HG02610 (cell line): Measurements from ENCODE around the gene POLK.
"Not testable (repeated sequence)": the region's sequence is repeated elsewhere in the genome, so short reads cannot be mapped to it uniquely, and the experiment has no call there.

ENCODE experiments used
- ATAC-seq: cut with Tn5 transposase; IDR thresholded peaks from one replicate; pipeline ENCODE4 v1.9.1; 2021; ENCODE audit warnings: mild to moderate bottlenecking, moderate library complexity; ENCODE audit not compliant: unreplicated experiment

Gene POLK

GRCh38 chr5:75546830-75547229 lies 35.1 kb downstream of the POLK start:
- ATAC-seq, result no peak

- ATAC-seq, result no peak
Observed at GRCh38 chr5:75547812-75548211, 36.1 kb downstream of the POLK start.

GRCh38 chr5:75550597-75550996 lies 38.9 kb downstream of the POLK start:
- ATAC-seq, result no peak

GRCh38 chr5:75551471-75551870 lies 39.8 kb downstream of the POLK start:
- no peak for ATAC-seq

- ATAC-seq, result no peak
Observed at GRCh38 chr5:75552764-75553163, 41.1 kb downstream of the POLK start.

- no peak for ATAC-seq
Observed at GRCh38 chr5:75553358-75553757, 41.7 kb downstream of the POLK start.

- ATAC-seq, result no peak
Observed at GRCh38 chr5:75558221-75558620, 46.5 kb downstream of the POLK start.

- no peak for ATAC-seq
Observed at GRCh38 chr5:75558981-75559632, 47.4 kb downstream of the POLK start.

- ATAC-seq, result not testable (repeated sequence)
Observed at GRCh38 chr5:75560655-75561054, 49.0 kb downstream of the POLK start.

GRCh38 chr5:75565991-75566709 lies 54.5 kb downstream of the POLK start:
- peak; percentile 8 for ATAC-seq

- ATAC-seq, result peak; percentile 78
Observed at GRCh38 chr5:75566710-75567309, 55.1 kb downstream of the POLK start.

GRCh38 chr5:75567710-75568109 lies 56.0 kb downstream of the POLK start:
- peak; percentile 39 for ATAC-seq

- ATAC-seq, result peak; percentile 30
Observed at GRCh38 chr5:75568202-75568601, 56.5 kb downstream of the POLK start.

- ATAC-seq, result no peak
Observed at GRCh38 chr5:75571547-75571946, 59.9 kb downstream of the POLK start.

GRCh38 chr5:75574791-75575190 lies 63.1 kb downstream of the POLK start:
- ATAC-seq, result peak; percentile 3

- ATAC-seq, result not testable (repeated sequence)
Observed at GRCh38 chr5:75578280-75578679, 66.6 kb downstream of the POLK start.

- no peak for ATAC-seq
Observed at GRCh38 chr5:75584641-75585040, 73.0 kb downstream of the POLK start.

GRCh38 chr5:75588666-75589065 lies 77.0 kb downstream of the POLK start:
- no peak for ATAC-seq

GRCh38 chr5:75600535-75600934 lies 88.8 kb downstream of the POLK start:
- ATAC-seq, result no peak

GRCh38 chr5:75601567-75601966 lies 89.9 kb downstream of the POLK start:
- no peak for ATAC-seq

- no peak for ATAC-seq
Observed at GRCh38 chr5:75601996-75602395, 90.3 kb downstream of the POLK start.

- no peak for ATAC-seq
Observed at GRCh38 chr5:75603371-75603770, 91.7 kb downstream of the POLK start.
